ENCODE data around the gene MAP2K6.

Gene MAP2K6

GRCh38 chr17:69497161-69497560 lies 82.7 kb downstream of the MAP2K6 start:
- DNase-seq = no peak

- DNase-seq = no peak
These were observed 84.8 kb downstream of the MAP2K6 start for GRCh38 chr17:69499318-69499717.

GRCh38 chr17:69500911-69501429 lies 86.5 kb downstream of the MAP2K6 start:
- DNase-seq = no peak

- no peak for DNase-seq
These were observed 87.3 kb downstream of the MAP2K6 start for GRCh38 chr17:69501591-69502468.

GRCh38 chr17:69503711-69504110 lies 89.2 kb downstream of the MAP2K6 start:
- no peak for DNase-seq

DNA sequence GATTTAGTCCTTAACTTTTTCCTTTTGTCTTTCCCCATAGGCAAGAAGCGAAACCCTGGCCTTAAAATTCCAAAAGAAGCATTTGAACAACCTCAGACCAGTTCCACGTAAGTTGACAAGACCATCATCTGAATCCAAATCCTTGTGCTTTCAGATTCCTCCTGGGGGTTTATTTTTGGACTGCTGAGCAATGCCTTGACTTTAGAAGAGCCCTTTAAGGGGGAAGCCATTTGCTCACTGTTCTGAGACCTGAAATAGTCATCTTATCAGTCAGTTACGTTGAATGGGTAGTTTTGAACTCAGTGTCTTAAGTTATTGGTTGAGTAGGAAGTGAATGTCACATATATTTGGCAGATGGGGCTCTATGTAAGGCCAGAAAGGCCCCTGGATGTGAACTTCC lies 91.2 kb downstream of the MAP2K6 start:
- no peak for DNase-seq

GRCh38 chr17:69506489-69506888 lies 92.0 kb downstream of the MAP2K6 start:
- no peak for DNase-seq

DNA sequence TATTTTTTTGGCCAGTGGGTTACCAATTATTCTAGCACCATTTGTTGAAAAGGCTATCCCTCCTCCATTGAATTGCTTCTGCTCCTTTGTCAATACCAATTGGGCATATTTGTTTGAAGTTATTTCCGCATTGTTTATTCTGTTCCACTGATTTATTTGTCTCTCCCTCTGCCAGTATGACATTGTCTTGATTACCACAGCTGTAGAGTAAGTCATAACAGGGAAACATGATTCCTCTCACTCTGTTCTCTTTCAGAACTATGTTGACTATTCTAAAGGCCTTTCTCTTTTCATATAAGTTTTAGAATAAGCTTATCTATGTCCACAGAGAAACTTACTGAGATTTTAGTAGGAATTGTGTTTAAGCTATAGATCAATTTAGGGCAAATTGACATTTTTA lies 94.3 kb downstream of the MAP2K6 start:
- DNase-seq = no peak

- DNase-seq = no peak
These were observed 96.8 kb downstream of the MAP2K6 start for GRCh38 chr17:69511250-69511649.

DNA sequence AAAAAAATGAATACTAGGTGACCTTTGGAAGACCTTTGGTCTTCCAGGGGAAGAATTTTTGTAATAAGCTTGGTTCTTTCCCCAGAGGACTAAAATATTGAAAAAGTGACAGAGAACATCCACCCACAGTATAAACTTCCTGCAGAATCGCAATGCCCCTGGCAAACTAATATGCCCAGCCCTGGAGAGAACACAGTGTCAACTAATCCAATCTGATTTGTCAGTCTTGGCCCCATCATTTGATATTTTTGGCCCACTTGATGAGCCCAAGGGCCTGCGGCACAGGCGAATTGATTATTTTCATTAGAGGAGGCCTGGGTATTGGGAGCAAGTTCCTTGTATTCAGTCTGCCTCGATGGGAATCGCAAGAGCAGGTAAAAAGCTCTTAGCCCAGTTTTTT lies 98.4 kb downstream of the MAP2K6 start:
- DNase-seq = no peak

DNA sequence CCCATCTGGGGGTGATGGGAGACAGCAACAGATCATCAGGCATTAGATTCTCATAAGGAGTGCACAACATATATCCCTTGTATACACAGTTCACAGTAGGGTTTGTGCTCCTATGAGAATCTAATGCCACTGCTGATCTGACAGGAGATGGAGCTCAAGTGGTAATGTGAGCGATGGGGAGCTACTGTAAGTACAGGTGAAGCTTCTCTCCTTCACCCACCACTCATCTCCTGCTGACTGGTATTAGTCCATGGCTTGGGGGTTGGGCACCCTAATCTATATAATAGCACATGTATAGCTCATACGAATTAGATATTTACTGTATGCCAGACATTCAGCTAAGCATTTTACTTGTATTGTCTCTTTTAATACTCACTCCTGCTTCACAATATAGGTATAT lies 101.7 kb downstream of the MAP2K6 start:
- no peak for DNase-seq

GRCh38 chr17:69516911-69517310 lies 102.4 kb downstream of the MAP2K6 start:
- DNase-seq = no peak

DNA sequence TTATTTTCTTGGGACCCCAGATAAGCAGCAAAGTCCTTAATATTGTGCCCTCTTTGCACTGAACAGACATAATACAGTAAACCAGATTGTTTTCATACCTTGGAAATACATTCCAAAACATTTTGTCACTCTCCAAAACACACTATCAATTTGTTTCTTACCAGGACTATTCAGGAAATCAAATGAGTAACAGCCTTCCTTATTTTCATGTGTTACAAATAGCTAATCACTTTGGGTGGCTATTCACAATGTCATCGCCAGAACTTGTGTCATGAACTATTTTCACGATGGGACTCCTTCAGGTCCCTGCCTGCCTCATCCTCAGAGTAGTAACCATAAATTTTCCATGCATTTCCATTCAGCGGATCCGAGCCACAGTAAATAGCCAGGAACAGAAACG lies 104.5 kb downstream of the MAP2K6 start:
- DNase-seq = no peak

DNA sequence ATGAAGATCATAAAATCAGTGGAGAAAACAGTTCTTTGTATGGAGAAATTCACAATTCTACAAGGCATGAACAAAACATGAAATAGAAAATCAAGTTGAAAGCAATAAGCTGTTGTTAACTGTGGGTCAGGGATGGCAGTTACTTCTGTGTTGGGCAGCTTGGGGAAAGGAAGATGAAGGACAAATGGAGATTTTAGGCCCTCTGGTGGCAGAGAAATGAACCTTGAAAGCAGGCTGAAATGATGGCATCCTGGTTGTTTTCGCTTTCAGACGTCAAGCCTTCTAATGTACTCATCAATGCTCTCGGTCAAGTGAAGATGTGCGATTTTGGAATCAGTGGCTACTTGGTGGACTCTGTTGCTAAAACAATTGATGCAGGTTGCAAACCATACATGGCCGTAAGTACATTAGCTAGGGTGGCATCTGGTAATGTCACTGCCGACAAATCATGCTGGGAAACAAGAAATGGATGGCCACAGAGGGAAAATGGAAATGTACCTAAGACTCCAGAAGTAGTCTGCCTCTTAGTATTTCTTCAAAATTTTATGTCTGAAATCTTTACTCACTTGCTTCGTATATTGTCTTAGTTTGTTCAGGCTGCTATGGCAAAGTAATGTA lies 108.9 kb downstream of the MAP2K6 start:
- peak; percentile 13 for DNase-seq

- no peak for DNase-seq
These were observed 110.4 kb downstream of the MAP2K6 start for GRCh38 chr17:69524854-69525253.

DNA sequence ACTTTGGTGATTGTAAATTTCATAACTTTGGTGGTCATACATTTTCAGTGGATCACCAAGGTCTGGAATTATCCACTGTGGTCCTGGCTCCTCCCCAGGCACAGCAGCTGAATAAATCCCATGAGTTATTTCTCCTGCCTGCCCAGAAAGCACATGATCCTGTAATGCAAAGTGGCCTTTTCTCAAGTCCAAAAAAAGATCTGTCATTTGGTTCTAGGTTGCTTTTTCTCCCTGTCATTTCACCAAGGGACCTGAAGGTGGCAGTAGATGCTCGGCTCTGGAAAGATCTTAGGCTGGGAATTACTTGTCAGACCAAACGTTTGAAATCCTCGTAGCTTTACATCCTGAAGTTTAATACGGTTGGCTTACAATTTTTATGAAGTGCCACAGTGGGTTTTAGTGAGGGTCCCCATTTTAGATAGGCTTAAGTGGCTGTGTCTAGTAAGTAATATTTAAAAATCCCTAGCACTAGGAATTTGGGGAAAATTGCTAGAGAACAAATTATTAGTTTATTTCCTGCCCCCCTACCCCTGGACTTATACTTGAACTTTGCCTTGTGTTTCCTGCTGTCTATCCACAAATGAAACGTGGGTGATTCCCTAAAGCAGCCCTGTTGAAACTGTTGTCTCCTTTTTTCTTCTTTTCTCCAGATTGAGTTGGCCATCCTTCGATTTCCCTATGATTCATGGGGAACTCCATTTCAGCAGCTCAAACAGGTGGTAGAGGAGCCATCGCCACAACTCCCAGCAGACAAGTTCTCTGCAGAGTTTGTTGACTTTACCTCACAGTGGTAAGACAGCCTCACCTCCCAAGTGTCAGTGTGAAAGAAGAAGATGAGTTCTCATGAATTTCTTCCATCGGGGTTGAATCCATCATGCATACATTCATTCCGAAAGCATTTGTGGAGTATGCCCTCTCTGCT lies 111.7 kb downstream of the MAP2K6 start:
- DNase-seq = peak; percentile 36

DNA sequence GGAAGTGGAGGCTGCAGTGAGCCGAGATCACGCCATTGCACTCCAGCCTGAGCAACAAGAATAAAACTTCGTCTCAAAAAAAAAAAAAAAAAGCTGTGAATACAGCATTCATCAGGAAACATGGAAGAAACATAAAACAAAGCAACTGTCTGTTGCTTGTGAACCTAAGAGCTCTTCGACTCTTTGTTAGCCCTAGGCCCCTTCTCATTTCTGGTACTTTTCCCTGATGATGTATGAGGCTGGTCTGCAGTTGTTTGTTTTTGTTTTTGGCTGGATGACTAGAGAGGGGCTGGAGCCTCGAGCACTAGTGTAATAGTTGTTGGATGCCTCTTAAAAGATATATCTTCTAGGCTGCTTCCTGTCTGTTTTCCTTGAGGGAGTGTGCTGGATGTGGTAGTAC lies 113.5 kb downstream of the MAP2K6 start:
- no peak for DNase-seq

- DNase-seq = no peak
These were observed 119.2 kb downstream of the MAP2K6 start for GRCh38 chr17:69533481-69534234.

DNA sequence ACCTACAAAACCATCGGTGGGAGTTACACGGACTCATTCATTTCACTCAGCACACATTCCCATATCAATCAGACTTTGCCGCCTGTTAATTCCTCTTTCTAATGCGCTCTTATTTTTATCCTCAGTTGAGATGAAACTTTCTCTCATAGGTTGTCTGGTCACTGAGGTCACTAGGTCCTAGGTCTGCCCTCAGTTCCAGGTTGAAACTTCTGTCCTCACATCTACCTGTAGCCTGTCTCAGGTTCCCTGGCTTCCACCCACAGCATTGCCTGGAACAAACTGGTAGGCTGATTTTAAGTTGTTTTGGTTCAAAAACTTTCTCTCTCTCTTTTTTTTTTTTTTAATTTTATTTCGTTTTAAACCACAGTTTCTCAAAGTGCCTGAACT lies 119.7 kb downstream of the MAP2K6 start:
- DNase-seq = no peak

GRCh38 chr17:69535016-69535570 lies 120.6 kb downstream of the MAP2K6 start:
- no peak for DNase-seq

DNA sequence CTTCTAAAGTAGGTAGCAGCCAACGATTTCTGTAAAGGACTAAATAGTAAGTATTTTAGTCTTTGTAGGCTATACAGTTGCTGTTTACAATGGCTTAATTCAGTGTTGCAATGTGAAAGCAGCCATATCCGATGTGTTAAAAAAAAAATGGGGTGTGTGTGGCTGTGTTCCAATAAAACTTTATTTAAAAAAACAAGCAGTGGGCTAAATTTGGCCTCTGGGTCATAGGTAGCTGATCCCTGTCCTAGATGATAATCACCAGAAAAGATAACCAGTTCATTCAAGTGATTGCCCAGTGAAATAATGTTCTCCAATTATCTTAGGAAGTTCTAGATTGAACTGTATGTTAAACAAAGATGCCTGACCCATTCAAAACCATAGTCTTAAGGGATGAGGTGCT lies 124.3 kb downstream of the MAP2K6 start:
- no peak for DNase-seq

DNA sequence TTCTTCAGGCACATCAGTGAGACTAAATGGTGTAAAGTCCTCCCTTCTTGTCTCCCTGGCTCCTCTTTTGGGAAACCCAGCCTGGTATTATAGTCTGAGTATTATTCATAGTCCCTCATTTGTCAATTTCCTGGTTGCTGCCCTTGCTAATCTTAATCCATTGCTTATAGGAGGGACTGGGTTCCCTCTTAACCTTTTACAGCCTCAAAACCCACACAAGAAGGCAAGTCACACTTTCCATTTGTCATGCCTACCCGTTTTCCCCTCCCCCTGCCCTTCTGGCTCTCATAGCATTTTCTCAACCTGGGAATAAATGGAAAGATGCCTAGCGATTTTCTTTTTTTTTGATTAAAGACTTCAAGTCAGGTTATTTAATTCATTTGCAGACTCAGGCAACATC lies 124.8 kb downstream of the MAP2K6 start:
- no peak for DNase-seq
